GM19397 (cell line): Measurements from ENCODE around the gene ANKEF1.

ENCODE experiments used
- ATAC-seq: cut with Tn5 transposase; IDR thresholded peaks from one replicate; pipeline ENCODE4 v1.9.1; 2021; ENCODE audit warnings: mild to moderate bottlenecking, moderate library complexity; ENCODE audit not compliant: unreplicated experiment

ANKEF1 gene

DNA sequence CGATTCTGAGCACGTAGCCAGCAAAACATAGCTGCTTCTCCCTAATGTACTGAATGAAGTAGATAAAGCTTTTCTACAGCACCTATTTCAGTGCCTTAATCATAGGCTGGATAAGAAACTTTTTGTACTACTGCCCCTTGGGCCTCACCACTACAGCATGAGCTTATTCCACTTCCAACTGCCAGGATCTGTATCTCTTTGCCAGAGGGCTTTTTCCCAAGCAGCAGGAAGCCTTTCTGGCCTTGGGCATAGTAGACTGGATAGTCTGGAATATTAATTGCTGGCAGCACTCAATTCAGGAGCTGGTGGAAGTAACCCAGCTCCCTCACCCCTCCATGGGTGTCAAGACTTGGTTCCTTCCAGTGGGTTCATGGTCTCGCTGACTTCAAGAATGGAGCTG, 43.6 kb downstream of the ANKEF1 start:
- ATAC-seq = no peak

DNA sequence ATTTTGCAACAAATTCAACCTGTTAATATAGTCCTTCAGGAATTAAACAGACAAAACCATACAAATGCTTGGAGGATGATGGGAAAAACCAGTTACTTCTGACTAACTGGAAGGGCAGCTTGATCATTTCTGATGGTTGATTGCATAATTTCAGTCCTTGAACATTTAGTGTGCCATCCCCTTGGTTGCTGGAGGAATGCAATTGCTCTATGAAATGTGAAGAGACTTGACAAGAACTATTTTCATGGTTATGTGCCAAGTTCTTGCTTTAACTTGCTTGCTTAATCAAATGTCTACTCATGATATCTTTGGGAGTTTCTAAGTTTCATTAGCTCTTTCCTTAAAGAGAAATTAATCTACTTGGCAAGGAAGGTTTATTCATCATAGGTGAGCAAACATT, 45.2 kb downstream of the ANKEF1 start:
- ATAC-seq = no peak

DNA sequence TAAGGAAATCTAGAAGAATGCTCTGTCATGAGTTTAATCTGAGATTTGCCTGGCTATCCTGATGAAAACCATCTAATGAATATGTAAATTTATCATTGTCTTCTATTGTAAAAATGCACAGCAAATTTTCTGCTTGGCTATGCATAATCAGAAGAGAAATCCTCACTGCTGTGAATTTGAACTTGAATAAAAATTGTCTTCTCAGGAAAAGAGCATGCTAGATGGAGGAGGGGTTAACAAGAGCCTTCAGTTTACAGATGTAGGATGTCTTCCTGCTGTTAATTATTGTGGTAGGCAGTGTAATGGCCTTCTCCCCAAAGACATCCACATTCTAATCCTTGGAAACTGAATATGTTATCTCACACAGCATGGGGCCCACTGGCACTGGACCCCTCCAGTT, 45.8 kb downstream of the ANKEF1 start:
- no peak for ATAC-seq

DNA sequence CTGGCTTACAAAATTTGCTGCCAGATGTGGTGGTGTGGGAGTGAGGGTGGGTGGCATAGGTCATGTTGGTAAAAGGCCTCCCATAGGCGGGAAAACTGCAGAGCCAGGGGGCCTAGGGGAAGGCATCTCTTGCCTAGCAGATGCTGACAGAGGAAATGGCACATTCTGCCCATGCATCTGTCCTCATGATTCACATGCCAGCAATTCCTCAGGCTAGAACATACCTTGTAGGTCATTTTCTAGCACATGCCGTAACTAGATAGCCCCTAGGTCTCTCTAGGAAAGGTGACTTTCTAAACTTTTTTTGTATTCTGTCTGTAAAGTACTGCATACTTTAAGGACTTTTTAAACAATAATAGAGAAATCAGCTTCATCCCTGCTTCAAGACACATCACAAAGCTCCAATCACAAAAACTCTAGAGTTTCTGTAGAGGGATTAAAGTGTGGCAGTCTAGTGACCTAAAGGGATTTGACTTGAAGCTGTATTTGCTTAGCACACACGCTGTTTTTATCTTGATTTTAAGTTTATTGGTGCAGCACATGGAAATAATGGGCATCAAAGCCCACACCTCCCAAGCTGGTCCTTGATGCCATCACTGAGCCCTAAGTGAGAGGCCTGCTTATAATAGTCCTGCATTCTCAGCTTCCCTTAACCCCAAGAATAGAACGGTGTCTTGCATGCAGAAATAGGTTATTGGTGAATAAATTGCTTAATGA, 55.2 kb downstream of the ANKEF1 start:
- ATAC-seq = no peak

DNA sequence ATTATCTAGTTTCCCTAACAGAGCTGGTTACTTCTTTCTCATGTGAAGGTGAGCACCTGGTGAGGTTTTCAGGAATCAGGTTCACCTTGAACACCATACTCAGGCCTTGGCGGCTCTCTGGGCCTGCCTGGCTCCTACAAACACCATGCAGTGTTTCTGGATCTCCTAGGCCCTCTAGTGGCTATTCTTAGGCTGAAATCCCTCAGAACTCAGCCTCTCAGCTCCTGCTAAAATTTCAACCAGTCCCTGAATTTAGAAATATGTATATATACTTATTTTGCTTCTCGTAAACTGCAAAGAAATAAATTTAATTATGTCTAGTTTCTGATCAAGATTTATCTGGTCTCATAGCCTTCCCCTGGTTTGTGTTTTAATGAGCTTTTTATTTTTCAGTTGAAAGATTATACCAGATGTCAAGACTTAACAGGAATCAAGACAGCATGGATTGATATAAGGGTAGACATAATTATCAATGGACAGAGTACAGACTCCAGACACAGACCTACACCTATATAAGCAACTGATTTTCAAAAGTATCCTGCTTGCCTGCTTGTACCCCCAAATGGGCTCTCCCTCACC, 55.9 kb downstream of the ANKEF1 start:
- no peak for ATAC-seq

DNA sequence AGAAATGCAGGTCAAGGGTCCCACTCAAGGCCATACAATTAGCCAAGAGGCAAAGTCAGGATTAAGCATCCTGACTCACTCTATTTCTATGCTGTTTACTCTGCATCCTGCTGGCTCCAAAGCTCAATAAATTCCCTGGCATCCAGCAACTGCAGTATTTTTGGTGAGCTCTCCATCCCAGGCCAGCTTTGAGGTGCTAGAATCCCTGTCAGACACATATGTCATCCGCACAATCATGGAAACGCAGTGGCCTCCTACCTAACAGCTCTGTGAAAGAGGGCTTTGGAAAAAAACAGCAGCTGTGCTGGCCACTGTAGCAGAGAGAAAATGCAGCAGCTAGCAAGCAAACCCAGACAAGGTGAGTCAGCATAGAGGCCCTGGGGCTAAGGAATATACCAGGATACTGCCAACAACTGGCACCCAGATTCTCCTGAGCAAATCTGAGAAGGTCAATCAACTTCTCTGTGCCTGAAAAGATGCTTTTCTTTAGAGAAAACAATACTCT, 58.4 kb downstream of the ANKEF1 start:
- no peak for ATAC-seq

DNA sequence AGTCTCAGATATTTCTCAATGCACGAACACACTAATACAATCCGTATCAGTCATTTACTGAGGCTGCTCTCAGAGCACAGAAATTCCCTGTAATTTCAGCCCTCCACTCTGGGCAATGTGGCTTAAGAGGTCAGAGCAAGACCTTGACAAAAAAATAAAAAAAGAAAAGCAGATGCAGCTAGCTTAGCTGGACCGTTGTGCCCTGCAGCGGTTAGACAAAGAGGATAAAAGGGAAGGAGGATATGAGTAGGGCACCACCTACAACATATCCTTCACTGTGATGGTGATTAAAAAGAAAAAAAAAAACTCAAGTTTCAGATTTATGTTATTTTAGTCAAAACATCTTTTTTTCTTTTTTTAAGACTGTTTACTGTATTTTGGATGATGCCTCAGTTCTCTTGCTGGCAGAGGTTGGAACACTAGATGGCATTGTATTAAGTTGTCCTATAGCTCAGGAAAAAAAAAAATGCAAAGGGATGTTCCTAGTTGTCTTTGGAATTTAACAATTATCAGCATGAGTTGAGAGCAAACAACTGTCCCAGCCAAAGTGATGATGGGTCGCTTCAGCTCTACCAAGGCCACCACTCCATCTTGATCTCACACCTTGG, 59.9 kb downstream of the ANKEF1 start:
- no peak for ATAC-seq

DNA sequence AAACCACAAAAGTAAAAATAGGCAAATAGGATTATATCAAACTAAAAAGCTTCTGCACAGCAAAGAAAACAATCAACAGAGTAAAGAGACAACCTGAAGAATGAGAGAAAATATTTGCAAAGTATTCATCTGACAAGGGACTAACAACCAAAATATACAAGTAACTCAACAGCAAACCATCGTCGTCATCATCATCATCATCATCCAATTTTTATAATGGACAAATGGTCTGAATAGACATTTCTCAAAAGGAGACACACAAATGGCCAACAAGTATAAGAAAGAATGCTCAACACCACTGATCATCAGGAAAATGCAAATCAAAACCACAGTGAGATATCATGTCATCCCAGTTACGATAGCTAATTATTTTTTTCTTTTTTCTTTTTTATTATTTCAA, 62.0 kb downstream of the ANKEF1 start:
- no peak for ATAC-seq

DNA sequence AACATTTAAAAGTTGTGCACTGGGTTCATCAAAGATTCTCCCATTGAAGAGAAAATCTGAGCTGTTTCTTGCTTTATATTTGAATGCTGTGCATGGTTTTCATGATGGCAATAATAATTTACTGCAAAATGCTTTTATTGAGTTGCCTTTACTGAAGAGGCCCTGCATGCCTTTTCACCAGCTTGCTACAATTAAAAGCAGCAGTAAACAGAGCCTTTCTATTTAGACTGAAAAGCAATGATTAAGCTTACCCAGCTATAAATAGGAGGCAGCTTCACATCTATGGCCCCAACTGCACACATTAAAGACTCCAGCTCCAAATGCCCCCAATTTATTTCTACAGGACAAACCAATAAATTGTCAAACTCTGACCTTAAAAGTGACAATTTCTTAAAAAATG, 70.3 kb downstream of the ANKEF1 start:
- no peak for ATAC-seq
